CD14-positive monocyte (primary cell): Measurements from ENCODE around the gene ATP6V0A4. TPM values are rescaled to one million over a fixed set of nuclear protein-coding genes. Genes with fewer than 3 reads are reported as not detected.

Experiments
- DNase-seq, 3 donors: peaks; one replicate each; pipeline ENCODE4 v3.0.0-alpha.2; 2011 to 2022
- H2AFZ ChIP-seq: 2 replicates; pipeline ENCODE4 v1.6.0; 2012; ENCODE audit warnings: mild to moderate bottlenecking, low read depth, low read length, inconsistent platforms; ENCODE audit not compliant: insufficient read depth, poor library complexity, severe bottlenecking
- H3K27ac ChIP-seq, 2 donors: 1 replicate in 1 of 2; 2 replicates in 1 of 2; pipeline ENCODE4 v1.5.1; 2012 to 2013; ENCODE audit warnings: low read length in 2 of 2, control low read depth in 1 of 2, inconsistent platforms in 1 of 2, low read depth in 1 of 2, mild to moderate bottlenecking in 1 of 2
- H3K27me3 ChIP-seq, 2 donors: one replicate each; pipeline versions ENCODE4 v1.6.0 to v1.6.1; 2011 to 2013; ENCODE audit warnings: low read length in 2 of 2; ENCODE audit not compliant: control insufficient read depth in 2 of 2, insufficient read depth in 2 of 2
- H3K36me3 ChIP-seq, 2 donors: replicated peaks in 1 of 2; 1 replicate in 1 of 2; 2 replicates in 1 of 2; pipeline versions ENCODE4 v1.5.1 to v1.6.1; 2012 to 2013; ENCODE audit warnings: low read length in 2 of 2, control low read depth in 1 of 2, inconsistent platforms in 1 of 2, mild to moderate bottlenecking in 1 of 2; ENCODE audit not compliant: insufficient read depth in 2 of 2, control insufficient read depth in 1 of 2
- H3K4me1 ChIP-seq, 2 donors: 1 replicate in 1 of 2; 2 replicates in 1 of 2; pipeline versions ENCODE4 v1.5.1 to v1.6.1; 2012 to 2013; ENCODE audit warnings: low read length in 2 of 2, control low read depth in 1 of 2, inconsistent platforms in 1 of 2, mild to moderate bottlenecking in 1 of 2, moderate library complexity in 1 of 2; ENCODE audit not compliant: insufficient read depth in 2 of 2, control insufficient read depth in 1 of 2
- H3K4me2 ChIP-seq: replicated peaks from 2 replicates; pipeline ENCODE3; 2012; ENCODE audit warnings: low read length, moderate library complexity, mild to moderate bottlenecking; ENCODE audit not compliant: poor library complexity, severe bottlenecking; ENCODE audit errors: extremely low read depth
- H3K4me3 ChIP-seq, 3 experiments: fragments of 200-600 bp in 1 of 3; sonication (generic) in 1 of 3; replicated peaks in 1 of 3; 1 replicate in 2 of 3; 2 replicates in 1 of 3; pipeline ENCODE4 v1.5.1; 2011 to 2013; ENCODE audit warnings: low read length in 3 of 3, mild to moderate bottlenecking in 3 of 3, control low read depth in 2 of 3, low read depth in 2 of 3, inconsistent platforms in 1 of 3, moderate library complexity in 1 of 3
- H3K79me2 ChIP-seq: 2 replicates; pipeline ENCODE4 v1.6.0; 2012; ENCODE audit warnings: mild to moderate bottlenecking, control low read depth, inconsistent platforms, low read length, moderate library complexity; ENCODE audit not compliant: insufficient read depth
- H3K9ac ChIP-seq: 2 replicates; pipeline ENCODE4 v1.6.0; 2017; ENCODE audit warnings: low read length, mild to moderate bottlenecking; ENCODE audit not compliant: insufficient read depth, poor library complexity, severe bottlenecking
- H3K9me3 ChIP-seq, 2 donors: replicated peaks in 1 of 2; 1 replicate in 1 of 2; 2 replicates in 1 of 2; pipeline versions ENCODE4 v1.5.1 to v1.6.1; 2012 to 2013; ENCODE audit warnings: low read length in 2 of 2, control low read depth in 1 of 2; ENCODE audit not compliant: control insufficient read depth in 1 of 2, insufficient read depth in 1 of 2
- H4K20me1 ChIP-seq: 2 replicates; pipeline ENCODE4 v1.6.0; 2012; ENCODE audit warnings: mild to moderate bottlenecking, low read length, control low read depth, moderate library complexity; ENCODE audit not compliant: insufficient read depth
- H3K27ac Mint-ChIP-seq, 7 donors: one replicate each; pipeline ENCODE4 v1.8.0; 2020; ENCODE audit warnings: mild to moderate bottlenecking in 7 of 7, mixed read lengths in 7 of 7, moderate library complexity in 6 of 7, inconsistent platforms in 2 of 7
- H3K27me3 Mint-ChIP-seq, 3 donors: one replicate each; pipeline ENCODE4 v1.8.0; 2021 to 2022; ENCODE audit warnings: low read depth in 3 of 3, mild to moderate bottlenecking in 3 of 3, mixed read lengths in 3 of 3, moderate library complexity in 3 of 3, inconsistent platforms in 1 of 3
- H3K36me3 Mint-ChIP-seq, 2 donors: one replicate each; pipeline ENCODE4 v1.8.0; 2020; ENCODE audit warnings: mixed read lengths in 2 of 2, inconsistent platforms in 1 of 2, mild to moderate bottlenecking in 1 of 2
- H3K4me1 Mint-ChIP-seq: one replicate; pipeline ENCODE4 v1.8.0; 2020; ENCODE audit warnings: mild to moderate bottlenecking, mixed read lengths
- H3K4me3 Mint-ChIP-seq, 2 donors: one replicate each; pipeline ENCODE4 v1.8.0; 2020; ENCODE audit warnings: mild to moderate bottlenecking in 2 of 2, mixed read lengths in 2 of 2, moderate library complexity in 1 of 2
- H3K9me3 Mint-ChIP-seq, 7 donors: one replicate each; pipeline ENCODE4 v1.8.0; 2020 to 2022; ENCODE audit warnings: mixed read lengths in 7 of 7, mild to moderate bottlenecking in 6 of 7, moderate library complexity in 6 of 7, inconsistent platforms in 2 of 7
- CTCF ChIP-seq: fragments of 200-600 bp; IDR thresholded peaks from one replicate; pipeline ENCODE4 v1.8.0; 2022; ENCODE audit warnings: antibody characterized with exemption, mild to moderate bottlenecking
- WGBS: methylation state at CpG from one replicate; pipeline ENCODE4 v1.1.5; 2013; ENCODE audit warnings: missing lambda C conversion rate; ENCODE audit not compliant: insufficient coverage; 5-methylcytosine and 5-hydroxymethylcytosine counted together
- intact Hi-C, 2 donors: fragments of 100-400 bp; cut with micrococcal nuclease; formaldehyde crosslinking; loops; one replicate each; pipeline versions ENCODE4 v1.15.0 to v1.15.1; 2023
- polyA plus RNA-seq, 3 donors: library from polyadenylated mRNA; depleted of rRNA in 1 of 3; unstranded in 2 of 3; stranded (reverse) in 1 of 3; fragments of 300-500 nt in 2 of 3; fragments of >200 nt in 1 of 3; fragmentation: Illumina TruSeq in 2 of 3; gene quantifications; 1 replicate in 2 of 3; 2 replicates in 1 of 3; pipeline ENCODE4 v1.2.3, GENCODE V29; 2012 to 2021

Gene ATP6V0A4
- polyA plus RNA-seq, 3 donors = not detected

DNA sequence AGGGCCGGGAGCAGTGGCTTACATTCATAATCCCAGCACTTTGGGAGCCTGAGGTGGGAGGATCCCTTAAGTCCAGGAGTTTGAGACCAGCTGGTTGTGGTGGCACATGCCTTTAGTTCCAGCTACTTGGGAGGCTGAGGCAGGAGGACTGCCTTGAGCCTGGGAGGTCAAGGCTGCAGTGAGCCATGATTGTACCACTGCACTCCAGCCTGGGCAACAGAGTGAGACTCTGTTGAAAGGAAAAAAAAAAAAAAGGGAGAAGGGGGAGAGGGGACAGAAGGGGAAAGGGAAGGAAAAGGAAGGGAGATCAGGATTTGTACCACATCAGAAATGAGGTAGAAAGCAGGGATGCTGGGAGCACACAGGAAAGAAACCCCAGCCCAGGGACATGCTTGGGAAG lies 58.1 kb downstream of the ATP6V0A4 start:
- H3K4me2 ChIP-seq = no peak overlapping the region
- no peak overlapping the region for H3K27ac ChIP-seq
- no peak overlapping the region for H2AFZ ChIP-seq
- no peaks in the 10 kb centered on the region for H3K4me1 ChIP-seq
- Mint-ChIP-seq H3K4me1 (peaks cover 7% of the 10 kb centered on the region), H3K27ac (no peak overlapping the region), H3K27me3 (peaks cover 0 to 5% (median 1%) of the 10 kb centered on the region in 3 donors), H3K4me3 (no peak overlapping the region), H3K9me3 (no peaks in the 10 kb centered on the region), H3K36me3 (no peaks in the 10 kb centered on the region)
- H3K79me2 ChIP-seq = no peaks in the 10 kb centered on the region
- H3K9me3 ChIP-seq = no peaks in the 10 kb centered on the region
- no peak for DNase-seq
- intact Hi-C loops = loop anchor here (2.0 to 10.0 kb wide), 3 partner anchors 578 to 837 kb away; no protein-coding TSS in a partner anchor
- no peak overlapping the region for H3K4me3 ChIP-seq
- TF ChIP-seq CTCF = no peak
- H4K20me1 ChIP-seq = no peaks in the 10 kb centered on the region
- no peaks in the 10 kb centered on the region for H3K27me3 ChIP-seq
- WGBS = no CpG with 5 or more reads among the region's 1 CpG
- no peak overlapping the region for H3K9ac ChIP-seq
- H3K36me3 ChIP-seq = no peaks in the 10 kb centered on the region

- Mint-ChIP-seq H3K9me3 (no peaks in the 10 kb centered on the region), H3K27me3 (peaks cover 0 to 5% (median 1%) of the 10 kb centered on the region in 3 donors), H3K36me3 (no peaks in the 10 kb centered on the region), H3K27ac (no peak overlapping the region), H3K4me1 (peaks cover 7% of the 10 kb centered on the region), H3K4me3 (peak overlapping the region in 1 of 2 donors; percentile 64)
- intact Hi-C loops = loop anchor here (2.0 to 10.0 kb wide), 3 partner anchors 576 to 836 kb away; no protein-coding TSS in a partner anchor
- peak; percentile 94 for TF ChIP-seq CTCF
- H3K9me3 ChIP-seq = no peaks in the 10 kb centered on the region
- no peak overlapping the region for H3K4me3 ChIP-seq
- no peaks in the 10 kb centered on the region for H3K79me2 ChIP-seq
- 0% methylated on average over 4 of the region's 14 CpGs for WGBS
- H3K27ac ChIP-seq = no peak overlapping the region
- no peak overlapping the region for H3K4me2 ChIP-seq
- peak; percentile 56 to 61 (median 58) for DNase-seq
- H3K4me1 ChIP-seq = no peaks in the 10 kb centered on the region
- peak overlapping the region; percentile 19 for H2AFZ ChIP-seq
- no peaks in the 10 kb centered on the region for H3K27me3 ChIP-seq
- H3K36me3 ChIP-seq = no peaks in the 10 kb centered on the region
- H3K9ac ChIP-seq = no peak overlapping the region
- H4K20me1 ChIP-seq = no peaks in the 10 kb centered on the region
Measured at GRCh38 chr7:138738551-138739335, 59.3 kb downstream of the ATP6V0A4 start.
